WTC11 (cell line): ENCODE data around the gene CAMK2G. TPM values are rescaled to one million over a fixed set of nuclear protein-coding genes. Genes with fewer than 3 reads are reported as not detected.

Experiments used
- ATAC-seq: fragments of 200-7000 bp; cut with Tn5 transposase; 2 replicates; pipeline ENCODE4 v1.10.0; 2021; ENCODE audit warnings: mild to moderate bottlenecking, moderate library complexity
- CTCF ChIA-PET: fragments of 300-600 bp; sonication (Branson Sonifier 250); formaldehyde crosslinking; loops from one replicate; lab custom pipeline; 2021; ENCODE audit warnings: antibody characterized with exemption; lab: Charles Lee
- POLR2A ChIA-PET: fragments of 350-600 bp; sonication (Branson Sonifier 250); formaldehyde crosslinking; loops from one replicate; lab custom pipeline; 2021; ENCODE audit warnings: antibody characterized with exemption; lab: Charles Lee
- DNase-seq: peaks from one replicate; pipeline ENCODE4 v3.0.0; 2021; ENCODE audit warnings: low spot score
- H3K27ac Mint-ChIP-seq: 2 replicates; pipeline ENCODE4 v1.8.0; 2021; ENCODE audit warnings: mixed read lengths
- H3K27me3 Mint-ChIP-seq: 2 replicates; pipeline ENCODE4 v1.8.0; 2021; ENCODE audit warnings: low read depth, mild to moderate bottlenecking, moderate library complexity, mixed read lengths
- H3K36me3 Mint-ChIP-seq: 2 replicates; pipeline ENCODE4 v1.8.0; 2021; ENCODE audit warnings: mixed read lengths
- H3K4me1 Mint-ChIP-seq: 2 replicates; pipeline ENCODE4 v1.8.0; 2022; ENCODE audit warnings: mixed read lengths
- H3K4me3 Mint-ChIP-seq: 2 replicates; pipeline ENCODE4 v1.8.0; 2021; ENCODE audit warnings: mild to moderate bottlenecking, moderate library complexity, mixed read lengths
- H3K9me3 Mint-ChIP-seq: 2 replicates; pipeline ENCODE4 v1.8.0; 2021; ENCODE audit warnings: mixed read lengths
- ARID4B ChIP-seq: sonication (generic); formaldehyde crosslinking; IDR thresholded peaks from 2 replicates; pipeline ENCODE4 v1.8.0; 2023; ENCODE audit warnings: missing genetic modification reagents, mild to moderate bottlenecking, borderline replicate concordance
- CREM ChIP-seq: sonication (generic); formaldehyde crosslinking; IDR thresholded peaks from 2 replicates; pipeline ENCODE4 v1.8.1; 2022; ENCODE audit warnings: mild to moderate bottlenecking, missing genetic modification reagents, moderate library complexity
- E2F5 ChIP-seq: sonication (generic); formaldehyde crosslinking; IDR thresholded peaks from 2 replicates; pipeline ENCODE4 v1.8.1; 2022; ENCODE audit warnings: mild to moderate bottlenecking, moderate library complexity, missing genetic modification reagents
- ESRRA ChIP-seq: sonication (generic); formaldehyde crosslinking; IDR thresholded peaks from 2 replicates; pipeline ENCODE4 v1.8.1; 2022; ENCODE audit warnings: mild to moderate bottlenecking, missing genetic modification reagents, borderline replicate concordance
- FOXK1 ChIP-seq: sonication (generic); formaldehyde crosslinking; IDR thresholded peaks from 2 replicates; pipeline ENCODE4 v1.8.0; 2022; ENCODE audit warnings: mild to moderate bottlenecking, moderate library complexity, missing genetic modification reagents
- FOXP1 ChIP-seq: sonication (generic); formaldehyde crosslinking; IDR thresholded peaks from 2 replicates; pipeline ENCODE4 v1.8.0; 2022; ENCODE audit warnings: missing genetic modification reagents, mild to moderate bottlenecking, moderate library complexity, borderline replicate concordance
- GABPB1 ChIP-seq: sonication (generic); formaldehyde crosslinking; IDR thresholded peaks from 2 replicates; pipeline ENCODE4 v1.8.1; 2023; ENCODE audit warnings: mild to moderate bottlenecking, missing genetic modification reagents
- MAX ChIP-seq: sonication (generic); formaldehyde crosslinking; IDR thresholded peaks from 2 replicates; pipeline ENCODE4 v1.8.0; 2022; ENCODE audit warnings: mild to moderate bottlenecking, missing genetic modification reagents
- MYBL2 ChIP-seq: sonication (generic); formaldehyde crosslinking; IDR thresholded peaks from 2 replicates; pipeline ENCODE4 v1.8.1; 2023; ENCODE audit warnings: mild to moderate bottlenecking, moderate library complexity, missing genetic modification reagents
- NFE2L1 ChIP-seq: sonication (generic); formaldehyde crosslinking; IDR thresholded peaks from 2 replicates; pipeline ENCODE4 v1.8.1; 2023; ENCODE audit warnings: missing genetic modification reagents
- NFYB ChIP-seq: sonication (generic); formaldehyde crosslinking; conservative IDR thresholded peaks from 2 replicates; pipeline ENCODE4 v1.8.0; 2022; ENCODE audit warnings: low read depth, missing genetic modification reagents
- NR2C2 ChIP-seq: sonication (generic); formaldehyde crosslinking; IDR thresholded peaks from 2 replicates; pipeline ENCODE4 v1.8.0; 2022; ENCODE audit warnings: mild to moderate bottlenecking, missing genetic modification reagents
- PREB ChIP-seq: sonication (generic); formaldehyde crosslinking; IDR thresholded peaks from 2 replicates; pipeline ENCODE4 v1.8.1; 2022; ENCODE audit warnings: mild to moderate bottlenecking, missing genetic modification reagents, moderate library complexity, borderline replicate concordance
- SP1 ChIP-seq: sonication (generic); formaldehyde crosslinking; conservative IDR thresholded peaks from 2 replicates; pipeline ENCODE4 v1.8.1; 2022; ENCODE audit warnings: missing genetic modification reagents
- TEAD1 ChIP-seq: sonication (generic); formaldehyde crosslinking; IDR thresholded peaks from 2 replicates; pipeline ENCODE4 v1.8.0; 2022; ENCODE audit warnings: mild to moderate bottlenecking, missing genetic modification reagents
- ZNF219 ChIP-seq: sonication (generic); formaldehyde crosslinking; IDR thresholded peaks from 2 replicates; pipeline ENCODE4 v1.8.0; 2023; ENCODE audit warnings: missing genetic modification reagents, mild to moderate bottlenecking, borderline replicate concordance
- ZNF416 ChIP-seq: fragments of 250-450 bp; sonication (Bioruptor Pico); IDR thresholded peaks from 2 replicates; pipeline ENCODE4 v1.9.0; 2021; ENCODE audit warnings: mild to moderate bottlenecking, inconsistent platforms
- ZNF425 ChIP-seq: fragments of 250-450 bp; sonication (Bioruptor Pico); conservative IDR thresholded peaks from 2 replicates; pipeline ENCODE4 v1.9.0; 2021; ENCODE audit warnings: mild to moderate bottlenecking
- total RNA-seq: library from RNA; stranded (reverse); gene quantifications from 3 replicates; pipeline ENCODE4 v1.2.3, GENCODE V29; 2021
- TF ChIP-seq, protein P1 (sequence below): sonication (generic); formaldehyde crosslinking; IDR thresholded peaks from 2 replicates; pipeline ENCODE4 v1.8.1; 2023; ENCODE audit warnings: mild to moderate bottlenecking, moderate library complexity, missing genetic modification reagents
- TF ChIP-seq, protein P2 (sequence below): sonication (generic); formaldehyde crosslinking; IDR thresholded peaks from 2 replicates; pipeline ENCODE4 v1.8.1; 2023; ENCODE audit warnings: mild to moderate bottlenecking, missing genetic modification reagents, moderate library complexity
- TF ChIP-seq, protein P3 (sequence below): sonication (generic); formaldehyde crosslinking; IDR thresholded peaks from 2 replicates; pipeline ENCODE4 v1.8.0; 2022; ENCODE audit warnings: mild to moderate bottlenecking, missing genetic modification reagents

Gene CAMK2G
- total RNA-seq, 1 experiment from 2014 or later: 34.9 TPM

DNA sequence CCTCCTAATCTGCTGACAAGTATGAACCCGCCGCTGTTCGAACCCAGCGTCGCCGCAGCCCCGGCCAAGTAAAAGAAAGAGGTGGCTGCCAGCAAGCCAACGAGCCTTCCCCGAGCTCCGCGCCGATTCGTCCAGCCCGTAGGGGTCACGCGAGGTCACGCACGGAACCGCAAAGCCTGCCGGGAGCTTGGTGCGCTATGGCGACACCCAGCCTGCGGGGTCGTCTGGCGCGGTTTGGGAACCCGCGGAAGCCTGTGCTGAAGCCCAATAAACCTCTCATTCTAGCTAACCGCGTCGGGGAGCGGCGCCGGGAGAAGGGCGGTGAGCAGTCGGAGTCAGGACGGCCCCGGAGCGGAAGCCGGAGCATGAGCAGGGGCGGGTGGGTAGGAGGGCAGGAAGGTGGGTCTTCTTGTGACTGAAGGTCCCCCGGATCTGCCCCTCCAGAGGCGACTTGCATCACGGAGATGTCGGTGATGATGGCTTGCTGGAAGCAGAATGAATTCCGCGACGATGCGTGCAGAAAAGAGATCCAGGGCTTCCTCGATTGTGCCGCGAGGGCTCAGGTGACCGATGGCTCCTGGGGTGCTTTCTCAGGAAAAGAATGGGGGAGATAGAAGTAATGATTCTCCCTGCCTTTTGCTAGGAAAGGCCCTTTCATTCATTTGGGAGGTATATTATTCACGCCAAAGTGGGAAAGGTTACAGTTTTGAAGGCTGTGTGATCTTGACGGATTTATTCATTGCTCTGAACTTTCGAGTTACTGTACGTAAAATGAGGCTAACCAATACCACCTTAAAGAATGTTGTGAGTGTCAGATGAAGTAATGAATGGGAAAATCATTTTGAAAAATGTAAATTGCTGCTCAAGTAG is 92.2 kb downstream of the CAMK2G start, which contains the start of gene CHCHD1:
TSS of gene CHCHD1 (plus strand) at position 170 of the 870 bp plus-strand sequence. CDS start at position 198, 28 bp downstream.
- ATAC-seq: peak; percentile 73
- TF ChIP-seq MYBL2 (CRISPR knock-in tag) (peak; percentile 86; the same call in 1 of the 2 replicates), ESRRA (CRISPR knock-in tag) (peak; percentile 77; the same call in 1 of the 2 replicates), FOXK1 (CRISPR knock-in tag) (peak; percentile 91), NFYB (CRISPR knock-in tag) (peak; percentile 58), PREB (CRISPR knock-in tag) (no peak), ARID4B (CRISPR knock-in tag) (peak; percentile 72; the same call in 1 of the 2 replicates), ZNF219 (CRISPR knock-in tag) (no peak), TEAD1 (CRISPR knock-in tag) (peak; percentile 79; the same call in 1 of the 2 replicates), GABPB1 (peak; percentile 75), ZNF416 (no peak), E2F5 (CRISPR knock-in tag) (peak; percentile 78; the same call in 1 of the 2 replicates), CREM (CRISPR knock-in tag) (peak; percentile 67), NFE2L1 (0 out of 2 replicates have a peak, but pooled peaks have one; percentile 38), NR2C2 (CRISPR knock-in tag) (peak; percentile 96), ZNF425 (CRISPR knock-in tag) (no peak), FOXP1 (CRISPR knock-in tag) (peak; percentile 93), MAX (CRISPR knock-in tag) (peak; percentile 83), SP1 (CRISPR knock-in tag) (peak; percentile 88)
- TF ChIP-seq, protein P1, sequence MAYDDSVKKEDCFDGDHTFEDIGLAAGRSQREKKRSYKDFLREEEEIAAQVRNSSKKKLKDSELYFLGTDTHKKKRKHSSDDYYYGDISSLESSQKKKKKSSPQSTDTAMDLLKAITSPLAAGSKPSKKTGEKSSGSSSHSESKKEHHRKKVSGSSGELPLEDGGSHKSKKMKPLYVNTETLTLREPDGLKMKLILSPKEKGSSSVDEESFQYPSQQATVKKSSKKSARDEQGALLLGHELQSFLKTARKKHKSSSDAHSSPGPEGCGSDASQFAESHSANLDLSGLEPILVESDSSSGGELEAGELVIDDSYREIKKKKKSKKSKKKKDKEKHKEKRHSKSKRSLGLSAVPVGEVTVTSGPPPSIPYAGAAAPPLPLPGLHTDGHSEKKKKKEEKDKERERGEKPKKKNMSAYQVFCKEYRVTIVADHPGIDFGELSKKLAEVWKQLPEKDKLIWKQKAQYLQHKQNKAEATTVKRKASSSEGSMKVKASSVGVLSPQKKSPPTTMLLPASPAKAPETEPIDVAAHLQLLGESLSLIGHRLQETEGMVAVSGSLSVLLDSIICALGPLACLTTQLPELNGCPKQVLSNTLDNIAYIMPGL (CRISPR knock-in tag): peak; percentile 73; the same call in 1 of the 2 replicates
- TF ChIP-seq, protein P2, sequence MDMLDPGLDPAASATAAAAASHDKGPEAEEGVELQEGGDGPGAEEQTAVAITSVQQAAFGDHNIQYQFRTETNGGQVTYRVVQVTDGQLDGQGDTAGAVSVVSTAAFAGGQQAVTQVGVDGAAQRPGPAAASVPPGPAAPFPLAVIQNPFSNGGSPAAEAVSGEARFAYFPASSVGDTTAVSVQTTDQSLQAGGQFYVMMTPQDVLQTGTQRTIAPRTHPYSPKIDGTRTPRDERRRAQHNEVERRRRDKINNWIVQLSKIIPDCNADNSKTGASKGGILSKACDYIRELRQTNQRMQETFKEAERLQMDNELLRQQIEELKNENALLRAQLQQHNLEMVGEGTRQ: peak; percentile 80
- TF ChIP-seq, protein P3, sequence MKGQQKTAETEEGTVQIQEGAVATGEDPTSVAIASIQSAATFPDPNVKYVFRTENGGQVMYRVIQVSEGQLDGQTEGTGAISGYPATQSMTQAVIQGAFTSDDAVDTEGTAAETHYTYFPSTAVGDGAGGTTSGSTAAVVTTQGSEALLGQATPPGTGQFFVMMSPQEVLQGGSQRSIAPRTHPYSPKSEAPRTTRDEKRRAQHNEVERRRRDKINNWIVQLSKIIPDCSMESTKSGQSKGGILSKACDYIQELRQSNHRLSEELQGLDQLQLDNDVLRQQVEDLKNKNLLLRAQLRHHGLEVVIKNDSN: peak; percentile 66; the same call in 1 of the 2 replicates
- no peaks in the 10 kb centered on the region for H3K9me3 Mint-ChIP-seq
- H3K27me3 Mint-ChIP-seq: no peaks in the 10 kb centered on the region
- ChIA-PET POLR2A (interaction anchor here (1.2 to 1.7 kb wide), 2 partner anchors 10 to 39 kb away, joined by 4 to 14 read pairs; a partner anchor contains a TSS), CTCF (interaction anchor here (0.6 to 1.7 kb wide), 4 partner anchors 9 to 158 kb away, joined by 3 to 11 read pairs (median 3); a partner anchor contains a TSS)
- peaks cover 33% of the 10 kb centered on the region for H3K4me1 Mint-ChIP-seq
- peak within 1 kb of the TSS; percentile 99 for H3K27ac Mint-ChIP-seq
- DNase-seq: peak; percentile 82
- peaks cover 10% of the 10 kb centered on the region for H3K36me3 Mint-ChIP-seq
- H3K4me3 Mint-ChIP-seq: peak within 1 kb of the TSS; percentile 99
